ENCODE measurements around the gene ADM2.

ADM2 gene

GRCh38 chr22:50446708-50447575 is 34.4 kb upstream of the ADM2 start:
- TF ChIP-seq, protein P1, sequence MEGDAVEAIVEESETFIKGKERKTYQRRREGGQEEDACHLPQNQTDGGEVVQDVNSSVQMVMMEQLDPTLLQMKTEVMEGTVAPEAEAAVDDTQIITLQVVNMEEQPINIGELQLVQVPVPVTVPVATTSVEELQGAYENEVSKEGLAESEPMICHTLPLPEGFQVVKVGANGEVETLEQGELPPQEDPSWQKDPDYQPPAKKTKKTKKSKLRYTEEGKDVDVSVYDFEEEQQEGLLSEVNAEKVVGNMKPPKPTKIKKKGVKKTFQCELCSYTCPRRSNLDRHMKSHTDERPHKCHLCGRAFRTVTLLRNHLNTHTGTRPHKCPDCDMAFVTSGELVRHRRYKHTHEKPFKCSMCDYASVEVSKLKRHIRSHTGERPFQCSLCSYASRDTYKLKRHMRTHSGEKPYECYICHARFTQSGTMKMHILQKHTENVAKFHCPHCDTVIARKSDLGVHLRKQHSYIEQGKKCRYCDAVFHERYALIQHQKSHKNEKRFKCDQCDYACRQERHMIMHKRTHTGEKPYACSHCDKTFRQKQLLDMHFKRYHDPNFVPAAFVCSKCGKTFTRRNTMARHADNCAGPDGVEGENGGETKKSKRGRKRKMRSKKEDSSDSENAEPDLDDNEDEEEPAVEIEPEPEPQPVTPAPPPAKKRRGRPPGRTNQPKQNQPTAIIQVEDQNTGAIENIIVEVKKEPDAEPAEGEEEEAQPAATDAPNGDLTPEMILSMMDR (IDR thresholded peaks at IDR 0.05; ENCODE audit: low read depth, low read length), result no peak
- in situ Hi-C loops (cut with HindIII; ENCODE audit: low sequenced_read_pairs), result no loop called here
- DNase-seq (ENCODE audit: low read depth, low spot score), result no peak
- H3K4me3 ChIP-seq (ENCODE audit: low read depth, low read length), result no peak overlapping the region

GRCh38 chr22:50447576-50448551 is 33.5 kb upstream of the ADM2 start:
- in situ Hi-C loops (cut with HindIII; ENCODE audit: low sequenced_read_pairs), result no loop called here
- no peak overlapping the region for H3K4me3 ChIP-seq (ENCODE audit: low read depth, low read length)
- DNase-seq (ENCODE audit: low read depth, low spot score), result no peak
- TF ChIP-seq, protein P1 (IDR thresholded peaks at IDR 0.05; ENCODE audit: low read depth, low read length), result no peak

- TF ChIP-seq, protein P1 (IDR thresholded peaks at IDR 0.05; ENCODE audit: low read depth, low read length), result no peak
- no peak overlapping the region for H3K4me3 ChIP-seq (ENCODE audit: low read depth, low read length)
- no peak for DNase-seq (ENCODE audit: low read depth, low spot score)
- in situ Hi-C loops (cut with HindIII; ENCODE audit: low sequenced_read_pairs), result no loop called here
Measured at GRCh38 chr22:50452649-50453048, 28.7 kb upstream of the ADM2 start.

DNA sequence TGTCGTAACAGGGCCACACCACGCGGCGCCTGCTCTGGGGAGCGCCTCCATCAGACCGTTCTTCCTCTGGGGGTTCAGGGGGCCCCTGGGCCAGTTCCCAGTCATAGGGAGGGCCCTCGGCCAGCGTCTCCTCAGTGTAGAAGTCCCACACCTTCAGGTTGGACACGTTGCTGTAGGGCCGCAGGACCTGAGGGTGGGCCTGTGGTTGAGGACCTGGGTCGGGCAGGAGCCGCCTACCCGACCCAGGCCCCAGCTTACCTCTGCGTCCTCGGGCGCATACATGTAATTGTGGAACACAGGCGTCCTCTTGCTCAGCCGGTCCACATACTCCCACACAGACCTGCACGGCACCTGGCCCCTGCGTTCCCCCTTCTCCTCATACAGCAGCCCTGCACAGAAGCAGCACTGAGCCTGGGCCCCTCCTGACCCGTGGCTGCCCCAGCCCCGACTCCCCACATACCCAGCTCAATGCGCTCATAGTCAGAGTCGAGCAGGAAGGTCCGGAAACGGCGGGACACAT is 26.7 kb upstream of the ADM2 start:
- DNase-seq (ENCODE audit: low read depth, low spot score), result no peak
- in situ Hi-C loops (cut with HindIII; ENCODE audit: low sequenced_read_pairs), result no loop called here
- H3K4me3 ChIP-seq (ENCODE audit: low read depth, low read length), result no peak overlapping the region
- TF ChIP-seq, protein P1 (IDR thresholded peaks at IDR 0.05; ENCODE audit: low read depth, low read length), result no peak

GRCh38 chr22:50455201-50455600 is 26.1 kb upstream of the ADM2 start:
- TF ChIP-seq, protein P1 (IDR thresholded peaks at IDR 0.05; ENCODE audit: low read depth, low read length), result no peak

GRCh38 chr22:50456026-50456425 is 25.3 kb upstream of the ADM2 start:
- H3K4me3 ChIP-seq (ENCODE audit: low read depth, low read length), result no peak overlapping the region
- in situ Hi-C loops (cut with HindIII; ENCODE audit: low sequenced_read_pairs), result no loop called here
- DNase-seq (ENCODE audit: low read depth, low spot score), result no peak
- TF ChIP-seq, protein P1 (IDR thresholded peaks at IDR 0.05; ENCODE audit: low read depth, low read length), result no peak

More at GRCh38 chr22:50455201-50455600, 26.1 kb upstream of the ADM2 start:
- DNase-seq (ENCODE audit: low read depth, low spot score), result no peak
- no peak overlapping the region for H3K4me3 ChIP-seq (ENCODE audit: low read depth, low read length)
- in situ Hi-C loops (cut with HindIII; ENCODE audit: low sequenced_read_pairs), result no loop called here
